ENCODE data around the gene BCAS3.

The BCAS3 gene

DNA sequence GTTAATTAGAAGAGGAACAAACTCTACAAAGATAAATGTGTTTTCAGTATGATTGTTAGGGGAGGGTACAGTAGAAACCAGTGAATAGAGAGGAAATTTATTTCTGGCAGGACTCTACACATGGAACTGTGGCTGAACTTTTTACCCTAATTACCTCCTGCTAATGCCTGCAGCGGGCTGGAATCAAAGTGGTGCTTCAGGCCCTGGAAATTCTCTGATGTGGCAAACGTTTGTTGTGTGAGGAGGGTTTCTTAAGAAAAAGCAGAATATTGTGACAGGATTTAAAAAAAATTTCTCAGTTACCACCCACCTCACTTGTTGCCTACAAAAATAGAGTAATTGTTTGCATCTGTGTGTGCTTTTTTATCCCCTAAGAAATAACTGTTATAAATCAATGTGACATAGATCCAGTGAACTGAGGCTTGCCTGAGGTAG is 154.5 kb downstream of the BCAS3 start:
- TF ChIP-seq GATA2 (IDR thresholded peaks at IDR 0.05; ENCODE audit: low read depth, low read length) (no peak), GATA3 (IDR thresholded peaks at IDR 0.05; ENCODE audit: low read depth, low read length) (no peak)

DNA sequence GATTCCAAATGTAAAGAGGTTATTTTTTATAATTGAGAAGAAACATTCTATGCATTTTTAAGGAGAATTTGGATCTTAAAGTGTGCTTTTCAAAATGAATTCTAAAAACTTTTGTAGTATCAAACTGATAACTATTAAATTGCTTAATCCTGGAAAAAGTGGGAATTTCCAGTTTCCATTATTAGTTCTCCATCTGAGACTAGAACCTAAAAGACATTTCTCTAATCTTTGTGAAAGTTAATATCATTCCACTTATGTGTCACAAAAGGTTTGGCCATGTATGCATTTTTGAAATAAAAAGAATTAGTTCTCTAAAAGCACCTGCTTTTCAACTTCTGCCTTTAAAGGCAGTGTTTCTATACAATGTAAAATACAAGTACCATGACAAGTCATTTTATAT is 155.0 kb downstream of the BCAS3 start:
- TF ChIP-seq GATA3 (IDR thresholded peaks at IDR 0.05; ENCODE audit: low read depth, low read length): no peak

DNA sequence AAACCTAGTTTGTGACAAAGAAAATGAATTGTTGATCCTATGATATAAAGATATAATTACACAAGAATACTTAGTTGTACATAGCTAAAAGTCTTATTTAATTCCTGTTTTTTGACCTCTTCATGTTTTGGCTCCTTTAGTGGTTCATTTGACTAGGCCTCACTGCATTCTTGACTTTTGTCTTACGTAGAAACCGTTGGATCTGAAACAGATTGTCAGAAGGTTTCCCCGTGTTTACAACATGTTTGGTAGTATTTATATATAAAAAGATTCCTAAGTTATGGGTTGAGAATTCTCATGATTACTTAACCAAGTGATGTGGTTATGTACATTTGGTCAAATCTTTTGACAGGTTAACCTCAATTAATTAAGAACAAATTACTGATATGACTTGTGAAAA is 162.8 kb downstream of the BCAS3 start:
- no peak for TF ChIP-seq GATA3 (IDR thresholded peaks at IDR 0.05; ENCODE audit: low read depth, low read length)
- no peak for TF ChIP-seq GATA2 (IDR thresholded peaks at IDR 0.05; ENCODE audit: low read depth, low read length)

DNA sequence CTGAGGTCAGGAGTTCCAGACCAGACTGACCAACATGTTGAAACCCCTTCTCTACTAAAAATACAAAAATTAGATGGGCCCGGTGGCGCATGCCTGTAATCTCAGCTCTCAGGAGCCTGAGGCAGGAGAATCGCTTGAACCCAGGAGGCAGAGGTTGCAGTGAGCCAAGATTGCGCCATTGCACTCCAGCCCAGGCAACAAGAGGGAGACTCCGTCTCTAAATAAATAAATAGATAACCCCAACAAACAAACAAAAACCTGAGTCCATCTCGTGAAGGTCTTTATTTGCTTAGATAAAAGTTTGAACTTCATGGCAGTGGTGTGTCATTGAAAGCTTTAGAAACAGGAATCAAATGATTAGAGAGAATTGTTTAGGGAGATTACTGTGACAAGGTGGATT is 167.4 kb downstream of the BCAS3 start:
- no peak for TF ChIP-seq GATA3 (IDR thresholded peaks at IDR 0.05; ENCODE audit: low read depth, low read length)
- no peak for TF ChIP-seq GATA2 (IDR thresholded peaks at IDR 0.05; ENCODE audit: low read depth, low read length)

DNA sequence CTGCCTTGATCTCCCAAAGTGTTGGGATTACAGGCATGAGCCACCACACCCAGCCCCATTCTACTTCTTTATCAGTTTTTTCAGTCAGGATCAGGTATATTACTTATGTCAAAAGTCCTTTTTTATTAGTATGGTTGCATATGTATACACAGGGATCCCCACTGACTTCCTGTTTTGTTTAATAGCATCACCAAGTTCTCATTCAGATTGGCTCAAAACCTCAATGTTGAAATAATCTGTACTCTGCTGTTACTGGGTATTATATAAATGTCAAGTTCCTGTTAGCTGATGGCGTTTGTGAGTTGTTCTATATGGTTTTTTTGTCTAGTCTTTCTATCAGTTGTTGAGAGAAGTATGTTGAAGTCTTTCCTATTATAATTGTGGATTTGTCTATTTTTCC is 168.5 kb downstream of the BCAS3 start:
- TF ChIP-seq GATA3 (IDR thresholded peaks at IDR 0.05; ENCODE audit: low read depth, low read length) (no peak), GATA2 (IDR thresholded peaks at IDR 0.05; ENCODE audit: low read depth, low read length) (no peak)

DNA sequence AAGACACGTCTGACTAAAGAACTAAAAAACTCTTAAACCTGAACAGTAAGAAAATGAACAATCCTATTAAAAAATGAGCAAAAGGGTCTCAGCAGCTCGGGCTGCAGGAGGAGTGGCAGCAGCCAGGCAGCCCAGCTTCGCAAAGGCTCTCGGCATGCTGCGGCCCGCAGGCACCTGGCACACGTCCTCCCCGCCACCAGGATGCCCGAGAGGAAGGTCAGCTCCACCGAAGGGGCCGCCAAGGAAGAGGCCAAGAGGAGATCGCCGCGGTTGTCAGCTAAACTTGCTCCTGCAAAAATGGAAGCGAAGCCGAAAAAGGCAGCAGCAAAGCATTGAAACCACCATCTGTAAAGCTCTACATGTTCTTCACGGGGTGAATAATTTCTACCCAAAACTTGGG is 173.5 kb downstream of the BCAS3 start:
- no peak for TF ChIP-seq GATA3 (IDR thresholded peaks at IDR 0.05; ENCODE audit: low read depth, low read length)
- no peak for TF ChIP-seq GATA2 (IDR thresholded peaks at IDR 0.05; ENCODE audit: low read depth, low read length)

DNA sequence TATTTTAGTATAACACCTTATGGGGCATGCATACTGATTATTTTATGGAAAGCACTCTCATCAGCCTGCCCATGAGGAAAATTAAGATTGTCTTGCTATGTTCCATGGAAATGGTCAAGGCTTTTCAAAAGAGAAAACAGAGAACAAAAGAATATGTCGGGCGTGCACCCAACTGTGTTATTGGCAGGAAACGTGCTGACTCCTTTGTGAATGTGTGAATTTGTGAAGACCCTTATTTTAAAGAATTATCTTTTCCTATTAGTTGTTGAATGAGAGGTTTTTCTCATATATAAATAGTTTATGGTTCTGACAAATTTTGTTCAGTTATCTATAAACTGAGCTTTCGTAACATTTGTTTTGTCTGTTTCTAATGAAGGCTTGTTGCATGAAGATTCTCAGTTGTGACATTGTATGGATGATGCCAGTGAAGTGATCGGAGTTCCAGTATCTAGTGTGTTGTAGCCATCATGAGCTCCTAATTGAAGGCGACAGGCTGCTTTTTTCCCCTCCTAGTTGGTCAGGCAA is 180.0 kb downstream of the BCAS3 start:
- TF ChIP-seq GATA2 (IDR thresholded peaks at IDR 0.05; ENCODE audit: low read depth, low read length): no peak
- no peak for TF ChIP-seq GATA3 (IDR thresholded peaks at IDR 0.05; ENCODE audit: low read depth, low read length)

DNA sequence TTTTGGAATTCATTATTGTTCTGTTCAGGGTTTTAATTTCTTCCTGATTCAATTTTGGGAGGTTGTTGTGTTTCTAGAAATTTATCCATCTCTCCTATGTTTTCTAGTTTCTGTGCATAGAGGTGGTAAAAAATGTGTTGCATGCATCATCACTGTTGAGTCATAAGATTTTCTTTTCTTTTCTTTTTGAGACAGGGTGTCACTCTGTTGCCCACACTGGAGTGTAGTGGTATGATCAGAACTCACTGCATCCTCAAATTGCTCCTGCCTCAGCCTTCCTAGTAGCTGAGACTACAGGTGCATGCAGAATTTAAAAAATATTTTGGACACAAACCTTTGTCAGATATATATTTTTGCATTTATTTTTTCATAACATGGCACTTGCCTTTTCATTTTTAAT is 184.8 kb downstream of the BCAS3 start:
- TF ChIP-seq GATA2 (IDR thresholded peaks at IDR 0.05; ENCODE audit: low read depth, low read length) (no peak), GATA3 (IDR thresholded peaks at IDR 0.05; ENCODE audit: low read depth, low read length) (no peak)

DNA sequence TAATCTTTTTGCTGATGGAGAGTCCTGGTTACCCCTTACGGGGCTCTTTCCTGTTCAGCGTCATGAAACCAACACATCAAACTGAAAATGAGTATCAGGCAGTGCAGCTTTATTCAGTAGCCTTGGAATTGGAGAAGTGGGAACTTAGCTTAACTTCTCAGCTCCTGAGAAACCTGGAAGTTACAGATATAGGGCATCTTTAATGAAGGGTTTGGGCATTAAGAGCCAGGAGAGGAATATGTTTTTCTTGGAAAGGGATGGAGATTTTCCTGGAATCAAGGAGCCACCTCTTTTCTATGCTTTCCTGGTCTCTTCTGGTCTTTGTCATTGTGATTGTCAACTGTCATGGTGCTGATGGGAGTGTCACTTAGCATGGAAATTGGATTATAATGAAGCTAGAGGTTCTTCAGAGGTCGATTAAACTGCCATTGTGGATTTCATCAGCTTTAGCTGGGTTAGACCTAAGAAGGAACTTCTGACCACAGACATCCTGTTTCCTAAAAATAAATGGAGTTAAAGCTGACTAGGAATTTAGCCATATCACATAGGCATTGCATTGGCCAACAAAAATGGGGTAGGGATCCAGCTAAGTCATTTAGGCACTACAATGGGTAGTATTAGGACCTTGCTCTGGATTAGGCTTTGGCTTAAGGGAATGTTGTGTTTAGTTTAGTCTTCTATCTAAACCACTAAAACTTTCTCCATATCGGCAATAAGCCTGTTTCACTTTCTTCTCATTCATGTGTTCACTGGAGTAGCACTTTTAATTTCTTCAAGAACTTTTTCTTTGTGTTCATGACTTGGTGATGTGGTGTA is 186.4 kb downstream of the BCAS3 start:
- TF ChIP-seq GATA3 (IDR thresholded peaks at IDR 0.05; ENCODE audit: low read depth, low read length): no peak
- no peak for TF ChIP-seq GATA2 (IDR thresholded peaks at IDR 0.05; ENCODE audit: low read depth, low read length)

DNA sequence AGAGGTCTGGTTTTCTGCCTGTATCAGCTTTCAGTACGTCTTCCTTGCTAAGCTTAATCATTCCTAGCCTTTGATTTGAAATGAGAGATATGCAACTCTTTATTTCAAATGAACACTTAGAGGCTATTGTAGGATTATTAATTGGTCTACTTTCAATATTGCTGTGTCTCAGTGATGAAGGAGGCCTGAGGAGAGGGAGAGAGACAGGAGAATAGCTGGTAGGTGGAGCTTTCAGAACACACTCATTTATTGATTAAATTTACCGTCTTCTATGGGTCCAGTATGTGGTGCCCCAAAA is 187.0 kb downstream of the BCAS3 start:
- TF ChIP-seq GATA3 (IDR thresholded peaks at IDR 0.05; ENCODE audit: low read depth, low read length): no peak
- TF ChIP-seq GATA2 (IDR thresholded peaks at IDR 0.05; ENCODE audit: low read depth, low read length): no peak

DNA sequence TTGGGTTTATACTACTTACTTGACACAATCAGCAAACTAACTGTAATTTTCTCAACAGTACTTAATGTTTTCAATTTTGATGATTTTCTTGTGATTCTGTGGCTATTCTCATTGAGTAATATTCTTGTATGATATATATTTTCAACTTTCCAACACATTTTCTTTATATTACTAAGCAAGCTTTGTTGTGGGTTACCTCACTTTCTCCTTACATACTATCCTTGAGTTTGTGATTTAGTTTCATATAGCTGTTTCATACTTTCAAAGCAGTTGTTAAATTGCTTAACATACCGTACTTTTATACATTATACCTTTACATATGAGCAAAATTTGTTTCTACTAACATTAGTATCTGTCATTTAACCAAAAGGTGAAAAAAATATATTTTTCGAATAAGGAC is 197.1 kb downstream of the BCAS3 start:
- TF ChIP-seq GATA3 (IDR thresholded peaks at IDR 0.05; ENCODE audit: low read depth, low read length) (no peak), GATA2 (IDR thresholded peaks at IDR 0.05; ENCODE audit: low read depth, low read length) (no peak)

DNA sequence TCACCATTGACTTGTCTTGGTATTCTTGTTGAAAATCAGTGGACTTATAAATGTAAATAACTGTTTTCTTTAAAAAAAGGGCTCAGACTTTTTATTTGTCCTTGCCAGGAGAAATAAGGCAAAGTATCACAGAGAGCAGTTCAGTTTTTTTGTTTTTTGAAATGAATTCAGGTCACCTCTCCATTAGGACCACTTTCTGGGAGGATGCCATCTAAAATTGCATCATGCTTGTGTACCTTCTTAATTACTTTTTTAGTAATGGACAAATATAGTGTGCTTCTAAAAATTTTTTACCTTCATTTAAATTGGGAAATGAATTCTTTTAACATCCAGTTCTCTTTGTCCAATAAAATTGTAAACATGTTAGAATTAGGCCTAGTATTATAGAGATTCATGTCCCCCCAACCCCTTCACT is 210.0 kb downstream of the BCAS3 start:
- TF ChIP-seq GATA3 (IDR thresholded peaks at IDR 0.05; ENCODE audit: low read depth, low read length): no peak
- TF ChIP-seq GATA2 (IDR thresholded peaks at IDR 0.05; ENCODE audit: low read depth, low read length): no peak

DNA sequence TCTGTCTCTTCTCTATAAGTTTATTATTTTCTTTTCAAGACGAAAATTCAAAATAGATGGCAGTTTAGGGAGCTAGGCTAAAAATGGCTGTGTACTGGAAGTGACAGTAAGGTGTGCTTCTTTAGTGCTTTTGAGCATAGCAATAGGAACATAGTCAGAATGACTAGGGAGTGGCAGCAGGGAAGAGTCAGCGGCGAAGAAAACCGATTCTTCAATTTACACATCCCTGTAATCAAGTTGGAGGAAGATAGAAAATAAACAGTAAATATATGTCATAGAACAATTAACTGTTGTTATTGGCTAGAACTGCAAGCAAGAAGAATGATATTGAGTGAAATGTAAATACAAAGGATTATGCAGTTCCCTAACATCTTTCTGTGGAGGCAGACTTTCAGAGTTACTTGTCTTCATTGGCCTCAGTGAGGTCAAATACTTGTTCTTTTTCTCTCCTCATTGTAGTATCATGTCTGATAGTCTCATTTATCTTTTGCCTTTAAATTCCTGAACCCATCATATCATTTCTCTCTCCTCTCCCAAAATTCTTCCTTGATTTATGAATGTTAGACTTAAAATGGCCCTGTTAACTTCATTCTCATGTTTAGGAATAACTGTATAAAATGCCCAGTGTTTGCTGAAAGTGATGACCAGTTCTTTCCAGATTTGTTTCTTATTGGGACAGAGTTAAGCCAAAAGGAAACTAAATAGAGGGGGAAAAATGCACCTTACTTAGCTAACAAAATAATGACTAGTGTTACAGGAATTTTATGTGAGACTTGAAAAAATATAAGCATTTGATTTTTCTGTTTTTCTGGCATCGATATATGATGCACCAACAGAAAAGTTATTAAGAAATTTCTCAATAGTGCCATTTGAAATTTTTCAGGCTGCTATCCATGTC is 211.4 kb downstream of the BCAS3 start:
- TF ChIP-seq GATA2 (IDR thresholded peaks at IDR 0.05; ENCODE audit: low read depth, low read length) (no peak), GATA3 (IDR thresholded peaks at IDR 0.05; ENCODE audit: low read depth, low read length) (no peak)

DNA sequence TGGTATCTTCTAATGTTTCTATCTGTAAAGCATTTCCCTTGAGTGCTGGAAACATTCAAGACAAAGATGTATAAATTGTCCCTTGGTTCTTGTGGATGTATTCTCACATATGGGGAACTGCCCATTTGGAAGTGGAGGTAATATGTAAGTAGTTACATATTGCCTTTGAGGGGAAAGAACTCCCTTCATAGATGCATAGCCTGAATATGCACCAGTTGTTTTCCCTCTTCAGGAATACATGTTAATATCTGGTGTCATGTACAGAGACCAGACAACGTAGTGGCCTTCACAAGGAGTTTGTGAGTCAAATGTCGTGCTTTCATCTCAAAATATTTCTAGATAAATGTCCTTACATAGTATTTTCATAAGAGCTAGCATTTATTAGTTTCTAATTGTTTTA is 213.5 kb downstream of the BCAS3 start:
- no peak for TF ChIP-seq GATA2 (IDR thresholded peaks at IDR 0.05; ENCODE audit: low read depth, low read length)

DNA sequence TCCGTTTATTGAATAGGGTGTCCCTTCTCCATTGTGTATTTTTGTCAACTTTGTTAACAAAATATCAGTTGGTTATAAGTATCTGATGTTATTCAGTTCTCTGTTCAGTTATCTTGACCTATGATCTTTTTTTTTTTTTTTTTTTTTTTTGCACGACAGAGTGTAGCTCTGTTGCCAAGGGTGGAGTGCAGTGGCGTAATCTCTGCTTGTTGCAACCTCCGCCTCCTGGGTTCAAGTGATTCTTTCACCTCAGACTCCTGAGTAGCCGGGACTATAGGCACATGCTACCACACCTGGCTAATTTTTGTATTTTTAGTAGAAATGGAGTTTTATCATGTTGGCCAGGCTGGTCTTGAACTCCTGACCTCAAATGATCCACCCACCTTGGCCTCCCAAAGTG is 215.8 kb downstream of the BCAS3 start:
- TF ChIP-seq GATA3 (IDR thresholded peaks at IDR 0.05; ENCODE audit: low read depth, low read length) (no peak), GATA2 (IDR thresholded peaks at IDR 0.05; ENCODE audit: low read depth, low read length) (no peak)

Data from SH-SY5Y (cell line).